Fibroblast of lung (primary cell): ENCODE results near the gene PPIL4.
"Not testable (repeated sequence)": the region's sequence is repeated elsewhere in the genome, so short reads cannot be mapped to it uniquely, and the experiment has no call there.

Source experiments
- EZH2 ChIP-seq: IDR thresholded peaks from 2 replicates; pipeline ENCODE4 v1.5.1; 2012; ENCODE audit warnings: low read length, control low read depth, mild to moderate bottlenecking; ENCODE audit errors: missing control alignments
- TF ChIP-seq, protein P1 (sequence below), 2 donors: IDR thresholded peaks in 1 of 2; conservative IDR thresholded peaks in 1 of 2; 1 replicate in 1 of 2; 2 replicates in 1 of 2; pipeline ENCODE4 v1.5.1; 2011 to 2012; ENCODE audit warnings: low read length in 2 of 2, control low read depth in 1 of 2, inconsistent platforms in 1 of 2, low read depth in 1 of 2, mild to moderate bottlenecking in 1 of 2

DNA sequence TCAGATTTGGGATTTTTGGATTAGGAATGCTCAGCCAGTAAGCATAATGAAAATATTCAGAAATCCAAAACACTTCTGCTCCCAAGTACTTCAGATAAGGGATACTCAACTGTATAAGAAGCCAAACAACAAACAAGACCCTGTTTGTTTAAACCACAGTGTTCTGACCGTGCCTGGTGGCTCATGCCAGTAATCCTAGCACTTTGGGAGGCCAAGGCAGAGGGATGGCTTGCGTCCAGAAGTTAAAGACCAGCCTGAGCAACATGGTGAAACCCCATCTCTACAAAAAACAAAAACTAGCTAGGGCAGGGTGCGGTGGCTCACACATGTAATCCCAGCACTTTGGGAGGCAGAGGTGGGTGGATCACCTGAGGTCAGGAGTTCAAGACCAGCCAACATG, 85.6 kb downstream of the PPIL4 start:
- TF ChIP-seq EZH2: not testable (repeated sequence)
- TF ChIP-seq, protein P1, sequence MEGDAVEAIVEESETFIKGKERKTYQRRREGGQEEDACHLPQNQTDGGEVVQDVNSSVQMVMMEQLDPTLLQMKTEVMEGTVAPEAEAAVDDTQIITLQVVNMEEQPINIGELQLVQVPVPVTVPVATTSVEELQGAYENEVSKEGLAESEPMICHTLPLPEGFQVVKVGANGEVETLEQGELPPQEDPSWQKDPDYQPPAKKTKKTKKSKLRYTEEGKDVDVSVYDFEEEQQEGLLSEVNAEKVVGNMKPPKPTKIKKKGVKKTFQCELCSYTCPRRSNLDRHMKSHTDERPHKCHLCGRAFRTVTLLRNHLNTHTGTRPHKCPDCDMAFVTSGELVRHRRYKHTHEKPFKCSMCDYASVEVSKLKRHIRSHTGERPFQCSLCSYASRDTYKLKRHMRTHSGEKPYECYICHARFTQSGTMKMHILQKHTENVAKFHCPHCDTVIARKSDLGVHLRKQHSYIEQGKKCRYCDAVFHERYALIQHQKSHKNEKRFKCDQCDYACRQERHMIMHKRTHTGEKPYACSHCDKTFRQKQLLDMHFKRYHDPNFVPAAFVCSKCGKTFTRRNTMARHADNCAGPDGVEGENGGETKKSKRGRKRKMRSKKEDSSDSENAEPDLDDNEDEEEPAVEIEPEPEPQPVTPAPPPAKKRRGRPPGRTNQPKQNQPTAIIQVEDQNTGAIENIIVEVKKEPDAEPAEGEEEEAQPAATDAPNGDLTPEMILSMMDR (conservative IDR thresholded peaks at IDR 0.05 in 1 of 2, IDR thresholded peaks at IDR 0.05 in 1 of 2; ENCODE audit: low read depth in 1 of 2, low read length in 2 of 2): not testable (repeated sequence)
